ENCODE results near the gene NEGR1.
A peak's percentile ranks its signal among the peaks of the same experiment; 100 is the strongest.

NEGR1 gene

DNA sequence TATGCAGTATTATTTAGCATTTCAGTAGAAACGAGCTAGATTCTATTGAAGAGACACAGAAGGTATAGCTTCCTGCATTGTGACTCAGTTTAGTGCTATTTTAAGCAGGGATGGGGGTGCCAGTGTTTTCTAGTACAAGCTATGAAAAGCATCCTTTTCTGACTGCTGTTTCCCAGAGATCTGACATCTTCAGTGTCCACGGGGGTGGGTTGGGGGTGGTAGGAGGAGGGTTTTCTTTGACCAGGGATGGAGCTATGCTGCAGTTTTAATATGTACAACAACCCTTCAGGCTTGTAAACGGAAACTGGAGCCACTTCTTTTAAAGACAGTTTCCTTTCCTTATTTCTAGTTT lies 2.7 kb upstream of the NEGR1 start:
- DNase-seq (ENCODE audit: low read depth), result no peak
- H3K4me3 ChIP-seq (ENCODE audit: low read depth, low read length), result no peak overlapping the region
- TF ChIP-seq, protein P1, sequence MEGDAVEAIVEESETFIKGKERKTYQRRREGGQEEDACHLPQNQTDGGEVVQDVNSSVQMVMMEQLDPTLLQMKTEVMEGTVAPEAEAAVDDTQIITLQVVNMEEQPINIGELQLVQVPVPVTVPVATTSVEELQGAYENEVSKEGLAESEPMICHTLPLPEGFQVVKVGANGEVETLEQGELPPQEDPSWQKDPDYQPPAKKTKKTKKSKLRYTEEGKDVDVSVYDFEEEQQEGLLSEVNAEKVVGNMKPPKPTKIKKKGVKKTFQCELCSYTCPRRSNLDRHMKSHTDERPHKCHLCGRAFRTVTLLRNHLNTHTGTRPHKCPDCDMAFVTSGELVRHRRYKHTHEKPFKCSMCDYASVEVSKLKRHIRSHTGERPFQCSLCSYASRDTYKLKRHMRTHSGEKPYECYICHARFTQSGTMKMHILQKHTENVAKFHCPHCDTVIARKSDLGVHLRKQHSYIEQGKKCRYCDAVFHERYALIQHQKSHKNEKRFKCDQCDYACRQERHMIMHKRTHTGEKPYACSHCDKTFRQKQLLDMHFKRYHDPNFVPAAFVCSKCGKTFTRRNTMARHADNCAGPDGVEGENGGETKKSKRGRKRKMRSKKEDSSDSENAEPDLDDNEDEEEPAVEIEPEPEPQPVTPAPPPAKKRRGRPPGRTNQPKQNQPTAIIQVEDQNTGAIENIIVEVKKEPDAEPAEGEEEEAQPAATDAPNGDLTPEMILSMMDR (IDR thresholded peaks at IDR 0.05; ENCODE audit: control insufficient read depth, extremely low read depth, insufficient read depth), result no peak

DNA sequence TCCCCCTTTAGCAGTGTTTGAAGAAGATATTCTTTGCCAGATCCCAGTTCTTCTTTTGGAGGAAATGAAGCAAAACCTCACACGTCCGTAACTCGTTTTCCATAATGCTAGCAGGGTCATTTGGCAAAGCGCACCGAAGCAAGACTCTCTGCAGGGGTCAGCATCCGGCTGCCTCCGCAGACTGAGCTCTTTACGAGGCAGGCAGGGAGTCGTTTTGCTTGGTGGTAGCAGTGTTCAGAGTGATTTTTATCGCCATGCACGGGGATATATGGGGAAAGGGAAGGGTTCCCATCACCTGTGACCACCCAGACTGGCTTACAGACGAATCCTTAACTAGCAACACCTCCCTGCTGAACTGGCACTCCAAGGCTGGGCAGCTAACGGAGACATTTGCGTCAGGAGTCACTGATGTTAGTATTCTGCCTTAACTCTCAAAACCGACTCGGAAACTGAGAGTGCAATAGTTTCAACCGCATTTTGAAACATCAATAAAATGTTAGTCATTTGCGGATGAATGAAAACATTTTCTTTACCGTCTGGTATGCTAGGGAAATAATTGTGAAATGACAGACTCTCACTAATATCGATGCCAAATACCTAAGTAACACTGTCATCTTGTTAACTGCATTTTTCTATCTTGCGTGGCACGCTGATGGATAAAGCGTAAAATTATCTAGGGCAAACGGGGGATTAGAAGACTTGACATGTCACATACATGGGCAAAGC lies 2.2 kb upstream of the NEGR1 start:
- H3K4me3 ChIP-seq (ENCODE audit: low read depth, low read length), result peak overlapping the region; percentile 53
- no peak for DNase-seq (ENCODE audit: low read depth)

DNA sequence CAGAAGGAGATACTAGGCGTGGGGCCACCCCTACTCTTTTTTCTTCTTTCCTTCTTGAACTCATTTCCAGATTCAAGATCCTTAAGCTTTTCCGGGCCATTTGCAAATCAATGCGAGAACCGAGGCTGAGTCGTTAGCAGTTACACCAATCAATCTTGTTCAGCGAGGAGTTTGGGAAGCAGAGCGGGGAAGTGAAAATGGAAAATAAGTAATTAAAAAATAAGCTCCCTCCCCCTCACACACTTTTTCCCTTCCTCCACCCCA lies 1.7 kb upstream of the NEGR1 start:
- peak overlapping the region; percentile 53 for H3K4me3 ChIP-seq (ENCODE audit: low read depth, low read length)
- TF ChIP-seq, protein P1 (IDR thresholded peaks at IDR 0.05; ENCODE audit: control insufficient read depth, extremely low read depth, insufficient read depth), result no peak
- DNase-seq (ENCODE audit: low read depth), result no peak

More for the DNA sequence above, 2.2 kb upstream of the NEGR1 start:
- TF ChIP-seq, protein P1 (IDR thresholded peaks at IDR 0.05; ENCODE audit: control insufficient read depth, extremely low read depth, insufficient read depth), result no peak

DNA sequence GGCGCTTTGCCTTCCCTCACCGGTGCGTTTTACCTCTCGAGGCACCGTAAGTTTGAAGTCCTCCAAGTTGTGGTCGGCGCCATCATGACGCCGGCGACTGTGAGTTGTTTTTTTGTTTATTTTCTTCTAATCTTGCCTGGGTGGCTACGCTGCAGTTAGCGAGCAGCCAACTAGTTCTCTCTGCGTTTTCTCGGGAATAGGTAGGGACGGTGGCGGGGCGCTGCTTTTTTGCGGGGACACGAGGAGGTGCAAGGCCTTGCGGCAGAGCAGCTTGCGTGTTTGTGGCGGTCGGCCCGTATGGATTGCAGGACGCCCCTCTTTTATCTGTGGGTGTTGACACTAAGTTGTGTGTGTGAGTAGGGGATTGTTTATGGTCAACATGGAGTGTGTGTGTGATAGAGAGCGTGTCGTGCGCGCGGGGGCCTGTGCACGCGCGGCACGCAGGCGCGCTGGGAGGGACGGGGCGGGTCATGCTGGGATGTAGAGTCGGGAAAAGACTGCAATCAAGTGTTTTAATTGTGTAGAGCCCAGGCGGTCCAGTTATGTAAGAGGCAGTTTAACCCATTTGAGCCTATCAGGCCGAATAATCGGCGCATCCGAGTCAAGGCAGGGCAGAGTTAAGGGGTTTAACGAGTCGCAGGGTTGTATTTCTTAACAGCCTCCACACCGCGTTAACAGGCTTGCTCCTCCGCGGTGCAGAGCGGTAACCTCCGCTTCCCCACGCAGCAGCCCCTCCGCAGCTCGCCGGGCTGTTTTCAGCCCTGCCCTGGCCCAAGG lies 1.2 kb upstream of the NEGR1 start:
- TF ChIP-seq, protein P1 (IDR thresholded peaks at IDR 0.05; ENCODE audit: control insufficient read depth, extremely low read depth, insufficient read depth), result no peak
- peak overlapping the region; percentile 53 for H3K4me3 ChIP-seq (ENCODE audit: low read depth, low read length)
- DNase-seq (ENCODE audit: low read depth), result no peak

DNA sequence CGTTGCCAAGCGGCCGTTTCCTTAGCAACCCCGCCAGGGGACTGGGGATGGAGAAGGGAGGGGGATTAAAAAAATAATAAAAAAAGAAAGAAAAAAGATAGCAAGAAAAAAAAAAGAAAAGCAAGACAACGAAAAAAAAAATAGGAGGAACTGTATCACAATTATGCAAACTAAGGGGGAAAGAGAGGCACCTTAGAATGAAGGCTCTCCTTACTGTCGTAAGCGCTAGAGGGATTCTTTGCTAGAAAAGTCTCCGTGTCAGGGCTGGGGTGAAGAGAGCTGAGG lies 625 bp upstream of the NEGR1 start:
- TF ChIP-seq, protein P1 (IDR thresholded peaks at IDR 0.05; ENCODE audit: control insufficient read depth, extremely low read depth, insufficient read depth), result no peak
- no peak for DNase-seq (ENCODE audit: low read depth)
- H3K4me3 ChIP-seq (ENCODE audit: low read depth, low read length), result peak overlapping the region; percentile 53

DNA sequence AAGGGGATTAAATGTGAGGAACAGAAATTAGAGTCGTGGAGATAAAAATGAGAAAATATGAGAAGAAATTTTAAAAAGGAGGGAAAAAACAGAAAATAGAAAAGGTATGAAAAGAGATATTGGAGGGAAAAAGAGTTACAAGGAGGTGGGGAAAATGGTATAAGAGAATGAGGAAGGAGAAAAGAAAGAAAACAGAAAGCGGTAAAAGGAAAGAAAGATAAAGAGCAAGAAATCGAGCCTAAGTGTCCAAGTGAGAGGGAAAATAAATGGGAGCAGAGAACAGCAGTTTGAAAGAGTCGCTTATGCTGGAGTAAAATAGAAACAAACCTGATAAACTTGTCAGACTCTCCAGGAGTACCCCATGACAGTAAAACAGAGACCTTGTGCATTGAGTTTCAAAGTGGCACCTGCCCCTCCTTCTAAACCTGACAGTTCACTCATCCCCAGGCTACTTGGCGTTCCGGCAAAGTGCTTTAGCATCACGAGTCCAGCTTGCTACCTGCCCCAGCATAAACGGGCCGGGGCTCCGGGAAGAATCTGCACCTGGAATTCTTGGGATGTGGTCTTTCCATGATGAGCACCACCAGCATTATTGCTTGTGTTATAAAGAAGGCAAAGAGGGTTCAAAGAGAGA lies 585 bp downstream of the NEGR1 start:
- TF ChIP-seq, protein P1 (IDR thresholded peaks at IDR 0.05; ENCODE audit: control insufficient read depth, extremely low read depth, insufficient read depth), result no peak
- no peak overlapping the region for H3K4me3 ChIP-seq (ENCODE audit: low read depth, low read length)
- no peak for DNase-seq (ENCODE audit: low read depth)

All from LNCaP clone FGC (cell line).